HG03139 (cell line): ENCODE results near the gene EMX1.

ENCODE experiments used
- ATAC-seq: cut with Tn5 transposase; IDR thresholded peaks from one replicate; pipeline ENCODE4 v1.9.1; 2021; ENCODE audit not compliant: unreplicated experiment

EMX1 gene

GRCh38 chr2:72924353-72925240 lies 7.3 kb downstream of the EMX1 start:
- ATAC-seq = no peak

- ATAC-seq = no peak
Measured at GRCh38 chr2:72925328-72925943, 8.1 kb downstream of the EMX1 start.

DNA sequence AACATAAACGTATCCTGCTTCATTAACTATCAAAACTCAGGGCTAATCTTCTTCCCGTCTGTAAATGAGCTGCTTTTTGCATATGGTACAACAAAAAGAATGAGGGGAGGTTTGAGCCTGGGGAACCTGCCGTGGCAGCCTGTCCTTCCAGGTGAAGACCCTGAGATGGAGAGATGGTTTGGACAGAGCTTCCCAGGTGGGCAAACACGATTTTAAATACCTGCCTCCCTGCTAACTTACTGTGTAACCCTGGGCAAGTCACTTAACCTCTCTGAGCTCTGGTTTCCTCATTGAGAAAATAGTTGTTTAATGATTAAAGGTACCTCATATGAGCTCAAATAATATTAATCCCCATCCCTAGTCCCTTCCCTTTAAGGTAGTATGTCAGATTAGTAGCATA lies 9.0 kb downstream of the EMX1 start:
- no peak for ATAC-seq

- ATAC-seq = no peak
Measured at GRCh38 chr2:72926811-72927465, 9.6 kb downstream of the EMX1 start.

DNA sequence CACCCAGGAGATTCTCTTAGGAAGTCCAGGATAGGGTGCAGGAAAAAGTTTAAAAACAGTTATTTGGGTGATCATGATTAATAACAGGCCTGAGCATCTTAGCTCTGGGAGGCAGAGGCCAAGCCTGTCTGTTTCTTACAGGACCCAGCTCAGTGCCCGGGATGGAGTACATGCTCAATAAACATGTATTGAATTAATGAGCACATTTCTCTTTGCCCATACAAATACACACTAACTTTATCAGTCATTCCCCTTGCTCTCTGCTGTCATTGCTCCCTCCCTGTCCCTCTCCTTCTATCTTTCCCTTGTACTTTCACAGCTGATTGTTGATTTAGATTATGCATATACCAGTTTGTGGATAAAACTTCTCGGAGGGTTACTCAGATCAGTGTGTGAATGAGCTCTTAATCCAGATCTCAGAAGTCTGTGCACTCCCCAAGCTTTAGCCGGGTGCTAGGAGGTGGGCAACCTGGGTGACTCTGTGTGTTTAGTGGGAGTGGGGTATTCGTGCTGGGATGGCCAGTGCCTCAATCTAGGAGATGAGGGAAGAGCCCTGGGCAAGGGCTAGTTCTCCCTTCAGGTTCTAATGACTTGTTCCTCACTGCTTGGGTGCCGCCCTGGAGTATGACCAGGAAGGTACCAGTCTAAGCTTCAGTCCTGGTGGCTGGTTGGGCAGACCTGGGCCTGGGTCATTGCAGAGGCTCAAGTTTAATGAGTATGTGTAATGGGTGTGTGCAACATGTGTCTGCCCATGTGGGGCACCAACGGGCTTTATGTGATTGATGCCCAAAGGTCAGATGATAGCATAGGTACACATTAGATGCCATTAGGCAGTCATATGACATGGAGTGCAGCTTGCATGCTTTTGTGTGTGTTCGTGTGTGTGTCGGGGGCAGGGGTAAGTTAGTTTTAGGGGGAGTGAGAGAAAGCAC lies 10.6 kb downstream of the EMX1 start:
- ATAC-seq = no peak

DNA sequence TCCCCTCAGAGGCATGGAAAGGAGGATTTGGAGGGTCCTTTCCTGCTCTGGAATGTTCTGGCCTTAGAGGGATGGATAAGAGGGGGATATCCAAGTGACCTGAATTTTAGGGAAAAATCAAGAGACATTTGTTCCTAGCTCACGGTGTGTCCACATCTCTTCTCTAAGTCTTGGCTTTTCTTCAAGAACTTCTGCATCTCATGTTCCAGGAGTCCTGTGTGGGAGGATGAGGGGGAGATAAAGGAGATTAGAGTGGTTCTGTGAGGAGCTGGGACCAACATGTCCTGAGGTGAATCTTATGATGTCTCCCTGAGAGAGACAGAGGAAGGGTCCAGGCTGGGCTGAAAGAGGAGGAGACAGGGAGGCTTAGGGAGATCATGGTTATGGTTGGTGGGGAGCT lies 11.7 kb downstream of the EMX1 start:
- ATAC-seq = no peak

- no peak for ATAC-seq
Measured at GRCh38 chr2:72931280-72931910, 14.1 kb downstream of the EMX1 start.

GRCh38 chr2:72932045-72932740 lies 14.9 kb downstream of the EMX1 start:
- no peak for ATAC-seq

- ATAC-seq = no peak
Measured at GRCh38 chr2:72932805-72933204, 15.5 kb downstream of the EMX1 start.

- no peak for ATAC-seq
Measured at GRCh38 chr2:72933207-72933606, 15.9 kb downstream of the EMX1 start.

GRCh38 chr2:72933646-72934151 lies 16.4 kb downstream of the EMX1 start:
- no peak for ATAC-seq

GRCh38 chr2:72934683-72935610 lies 17.6 kb downstream of the EMX1 start:
- ATAC-seq = no peak

- ATAC-seq = no peak
Measured at GRCh38 chr2:72935611-72935957, 18.3 kb downstream of the EMX1 start.

DNA sequence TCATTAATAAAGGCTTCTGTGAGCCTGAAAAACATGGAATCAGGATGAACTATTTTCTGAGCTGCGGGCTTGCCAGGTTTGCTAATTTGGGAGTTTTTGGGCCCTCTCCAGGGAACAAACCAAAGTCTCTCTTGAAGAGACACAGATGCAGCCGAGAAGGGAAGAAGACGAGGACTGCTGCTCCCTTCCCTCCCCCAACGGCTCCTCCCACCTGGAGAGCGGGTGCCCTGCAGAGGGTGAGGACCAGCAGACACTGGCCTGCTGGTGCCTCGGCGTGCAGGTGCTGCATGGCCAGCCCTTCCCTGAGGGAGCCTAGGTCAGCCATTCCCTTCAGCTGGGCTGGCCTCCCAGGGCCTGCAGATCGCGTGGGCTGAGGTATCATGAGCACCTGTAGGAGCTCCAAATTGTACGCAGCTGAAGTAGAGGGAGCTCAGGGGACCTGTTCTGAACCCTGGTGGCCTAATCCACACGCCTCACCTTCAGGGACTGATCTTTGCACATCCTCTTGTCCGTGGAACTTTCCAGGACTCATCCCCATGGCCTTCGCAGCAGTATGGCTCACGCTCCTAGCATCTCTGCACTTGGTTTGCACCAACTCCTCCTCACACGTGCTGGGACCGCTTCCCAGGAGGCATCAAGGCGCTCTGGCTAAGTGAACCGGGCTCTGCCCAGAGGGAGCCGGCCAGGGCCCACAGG lies 19.5 kb downstream of the EMX1 start:
- no peak for ATAC-seq

GRCh38 chr2:72937356-72937669 lies 20.0 kb downstream of the EMX1 start:
- no peak for ATAC-seq

- ATAC-seq = no peak
Measured at GRCh38 chr2:72938455-72938854, 21.1 kb downstream of the EMX1 start.

DNA sequence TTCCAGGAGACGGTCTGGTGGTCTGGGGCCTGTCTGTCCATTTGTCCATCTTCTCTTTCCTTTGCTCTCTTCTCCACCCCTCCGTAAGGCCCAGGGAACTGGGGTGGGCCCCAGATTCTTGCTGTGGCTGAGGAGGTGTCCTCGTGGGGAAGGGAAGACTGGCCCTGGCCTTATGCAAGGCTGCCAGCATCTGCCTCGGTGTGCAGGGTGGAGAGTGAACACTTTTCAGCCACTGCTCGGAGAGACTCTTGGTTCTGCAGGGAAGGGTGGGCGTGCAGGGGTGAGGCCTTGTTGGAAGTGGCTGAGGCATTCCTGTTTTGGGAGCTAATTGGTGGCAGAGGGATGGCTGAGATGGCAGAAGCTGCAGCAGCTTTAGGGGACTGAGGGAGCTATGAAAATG lies 23.0 kb downstream of the EMX1 start:
- no peak for ATAC-seq

- ATAC-seq = no peak
Measured at GRCh38 chr2:72940786-72941185, 23.5 kb downstream of the EMX1 start.
